GM12878 (cell line): ENCODE results near the gene VEGFB. TPM values are rescaled to one million over a fixed set of nuclear protein-coding genes. Genes with fewer than 3 reads are reported as not detected.
A peak's percentile ranks its signal among the peaks of the same experiment; 100 is the strongest.

ENCODE experiments used
- ATAC-seq: fragments of 200-7000 bp; cut with Tn5 transposase; 3 replicates; pipeline ENCODE4 v1.9.1; 2020; ENCODE audit warnings: mild to moderate bottlenecking, moderate library complexity
- BruUV-seq: library from RNA; stranded (reverse); fragments of 400-500 nt; replicated peaks from 2 replicates; lab custom pipeline; 2021; lab: Mats Ljungman, UMichigan
- CTCF ChIA-PET: fragments of 300-600 bp; sonication (Branson Sonifier 250); formaldehyde crosslinking; extraction: SDS; loops from one replicate; lab custom pipeline; 2021; ENCODE audit warnings: inconsistent platforms; lab: Yijun Ruan, JAX
- POLR2A ChIA-PET: fragments of 350-600 bp; formaldehyde crosslinking; extraction: SDS; loops from one replicate; lab custom pipeline; 2021; ENCODE audit warnings: inconsistent platforms; lab: Charles Lee
- RAD21 ChIA-PET: fragments of 300-600 bp; sonication (Branson Sonifier 250); formaldehyde crosslinking; loops from one replicate; lab custom pipeline; 2023; ENCODE audit warnings: antibody characterized with exemption; ENCODE audit not compliant: unreplicated experiment; lab: Charles Lee
- SMC1A ChIA-PET: fragments of 300-600 bp; sonication (Branson Sonifier 250); formaldehyde crosslinking; loops from one replicate; lab custom pipeline; 2023; ENCODE audit not compliant: unreplicated experiment, uncharacterized antibody; lab: Charles Lee
- DNase-seq: peaks from one replicate; pipeline ENCODE4 v3.0.0-alpha.2; 2011; ENCODE audit warnings: low read depth, low spot score
- FAIRE-seq: peaks from 3 replicates; lab custom pipeline; 2011; peaks lifted over from hg19 to GRCh38; lab: Jason Lieb, UNC
- H2AFZ ChIP-seq: 2 replicates; pipeline ENCODE4 v1.6.0; 2011; ENCODE audit warnings: low read depth, low read length, control low read depth; ENCODE audit not compliant: control insufficient read depth
- H3K27ac ChIP-seq: 2 replicates; pipeline ENCODE4 v1.5.1; 2011; ENCODE audit warnings: control low read depth; ENCODE audit not compliant: control insufficient read depth, insufficient read depth
- H3K27me3 ChIP-seq, 2 experiments: replicated peaks in 1 of 2; 2 replicates each; pipeline versions ENCODE4 v1.6.0 to v1.6.1; 2011; ENCODE audit warnings: low read length in 1 of 2; ENCODE audit not compliant: control insufficient read depth in 2 of 2, insufficient read depth in 2 of 2
- H3K36me3 ChIP-seq, 2 experiments: 2 replicates each; pipeline ENCODE4 v1.5.1; 2011; ENCODE audit warnings: low read length in 1 of 2; ENCODE audit not compliant: control insufficient read depth in 2 of 2, insufficient read depth in 2 of 2
- H3K4me1 ChIP-seq: 2 replicates; pipeline ENCODE4 v1.6.1; 2011; ENCODE audit warnings: mild to moderate bottlenecking, low read length, moderate library complexity, mixed read lengths; ENCODE audit not compliant: control insufficient read depth, insufficient read depth
- H3K4me2 ChIP-seq: 2 replicates; pipeline ENCODE4 v1.6.0; 2011; ENCODE audit warnings: control low read depth; ENCODE audit not compliant: control insufficient read depth, insufficient read depth
- H3K4me3 ChIP-seq: fragments of 200-600 bp; sonication (generic); 2 replicates; pipeline ENCODE4 v1.5.1; 2016
- H3K79me2 ChIP-seq: 2 replicates; pipeline ENCODE4 v1.6.0; 2011; ENCODE audit warnings: low read length; ENCODE audit not compliant: control insufficient read depth, insufficient read depth
- H3K9ac ChIP-seq: 2 replicates; pipeline ENCODE4 v1.8.0; 2011; ENCODE audit warnings: low read length, control low read depth, mixed read lengths; ENCODE audit not compliant: control insufficient read depth, insufficient read depth
- H3K9me3 ChIP-seq: replicated peaks from 3 replicates; pipeline ENCODE4 v1.5.1; 2011; ENCODE audit warnings: mild to moderate bottlenecking, low read length; ENCODE audit not compliant: control insufficient read depth, insufficient read depth
- H4K20me1 ChIP-seq: 2 replicates; pipeline ENCODE4 v1.6.0; 2011; ENCODE audit not compliant: control insufficient read depth, insufficient read depth
- JUNB ChIP-seq: IDR thresholded peaks from 2 replicates; pipeline ENCODE4 v1.6.1; 2016; ENCODE audit warnings: antibody characterized with exemption, mild to moderate bottlenecking
- MTA3 ChIP-seq: IDR thresholded peaks from 2 replicates; pipeline ENCODE4 v1.6.1; 2012; ENCODE audit warnings: low read length, inconsistent platforms, borderline replicate concordance
- PML ChIP-seq: IDR thresholded peaks from 2 replicates; pipeline ENCODE4 v1.6.1; 2012; ENCODE audit warnings: low read length, inconsistent platforms
- POLR2A ChIP-seq: IDR thresholded peaks from 2 replicates; pipeline ENCODE4 v1.6.1; 2011; ENCODE audit warnings: low read depth, mild to moderate bottlenecking, low read length
- POLR2AphosphoS2 ChIP-seq: IDR thresholded peaks from 2 replicates; pipeline ENCODE4 v1.6.1; 2011; ENCODE audit warnings: low read depth, mild to moderate bottlenecking, low read length, improper control_type of control experiment, moderate library complexity
- POLR2AphosphoS5 ChIP-seq: IDR thresholded peaks from 2 replicates; pipeline ENCODE4 v1.6.1; 2011; ENCODE audit warnings: mild to moderate bottlenecking, low read length, inconsistent platforms
- WGBS: methylation state at CpG from one replicate; pipeline ENCODE4 v1.1.6; 2016; ENCODE audit warnings: low lambda C conversion rate; ENCODE audit not compliant: insufficient replicate concordance, insufficient coverage; ENCODE audit errors: missing lambda C conversion rate; 5-methylcytosine and 5-hydroxymethylcytosine counted together
- in situ Hi-C: fragments of 300-500 bp; cut with MboI; formaldehyde crosslinking; loops from 9 replicates; pipeline ENCODE4 v1.14.3; 2018; ENCODE audit warnings: mixed read lengths
- intact Hi-C: fragments of 100-400 bp; cut with micrococcal nuclease; formaldehyde crosslinking; loops from one replicate; pipeline ENCODE4 v1.14.2; 2022; ENCODE audit not compliant: unreplicated experiment
- polyA plus RNA-seq, 11 experiments: library from polyadenylated mRNA; depleted of rRNA in 4 of 11; unstranded in 6 of 11; stranded (reverse) in 5 of 11; fragments of >200 nt; fragmentation: Nextera tagmentation in 4 of 11; fragmentation: Illumina TruSeq in 1 of 11; extraction: Ambion mirVana in 4 of 11; extraction: Trizol in 1 of 11; gene quantifications; 1 replicate in 1 of 11; 2 replicates in 10 of 11; pipeline versions ENCODE4 v1.2.1 to v1.2.3, GENCODE V29; 2011 to 2016; ENCODE audit warnings: inconsistent platforms in 2 of 11, missing spikeins in 2 of 11, low read depth in 1 of 11
- total RNA-seq, 4 experiments: library from RNA; depleted of rRNA in 3 of 4; stranded (reverse); fragments of >200 nt in 3 of 4; fragmentation: Illumina TruSeq in 1 of 4; extraction: Trizol in 1 of 4; gene quantifications; 2 replicates each; pipeline versions ENCODE4 v1.2.1 to v1.2.3, GENCODE V29; 2013 to 2021

The VEGFB gene
- total and polyA plus RNA-seq, 10 of the 15 experiments (the other 5 are each of a cell fraction or from before 2014, with no cell fraction given) = 7.0 to 75.8 (median 20.3) TPM

DNA sequence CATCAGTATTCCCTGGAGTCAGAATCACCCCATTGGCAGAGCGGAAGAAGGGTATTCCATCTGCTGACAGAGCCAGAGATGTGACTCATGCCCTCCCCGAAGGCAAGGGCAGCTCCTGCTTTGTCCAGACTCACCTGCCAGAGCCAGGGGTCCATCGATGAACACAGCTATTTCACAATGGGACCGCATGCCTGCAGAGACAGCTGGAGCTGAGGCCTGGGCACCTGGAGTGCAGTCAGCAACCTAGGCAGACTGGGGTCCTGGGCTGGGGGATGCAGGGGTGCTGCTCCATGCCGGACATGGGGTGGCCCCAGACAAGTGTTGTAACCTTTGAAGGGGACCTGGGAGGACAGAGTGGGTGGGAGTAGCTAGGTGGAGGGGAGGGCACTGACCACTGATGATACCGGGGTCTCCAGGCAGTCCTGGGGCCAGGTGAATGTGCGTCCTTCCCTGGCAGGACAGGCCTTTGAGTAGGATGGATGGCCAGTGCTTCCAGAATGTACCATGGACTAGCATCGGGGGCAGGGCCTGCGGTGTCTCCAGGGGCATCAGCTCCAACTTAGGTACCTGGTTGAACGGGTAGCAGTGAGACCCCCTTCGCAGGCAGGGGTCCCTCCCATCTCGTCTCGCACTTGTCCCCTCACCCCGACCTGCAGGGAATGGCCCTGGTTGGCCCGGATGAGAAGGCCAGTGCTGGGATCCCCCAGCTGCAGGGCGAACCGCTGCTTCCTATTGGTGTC, 10.1 kb upstream of the VEGFB start:
- TF ChIP-seq POLR2AphosphoS2 (peak; percentile 57; the same call in 1 of the 2 replicates), POLR2A (peak; percentile 75), JUNB (no peak), PML (peak; percentile 20; the same call in 1 of the 2 replicates), MTA3 (peak; percentile 72; the same call in 1 of the 2 replicates), POLR2AphosphoS5 (peak; percentile 70; the same call in 1 of the 2 replicates)
- H4K20me1 ChIP-seq = no peaks in the 10 kb centered on the region
- H3K4me1 ChIP-seq = peaks cover 12% of the 10 kb centered on the region

More for the DNA sequence above, 10.1 kb upstream of the VEGFB start:
- Histone ChIP-seq H3K9me3 (no peaks in the 10 kb centered on the region), H3K27ac (no peak overlapping the region), H3K9ac (no peak overlapping the region), H3K27me3 (no peaks in the 10 kb centered on the region), H3K79me2 (peaks cover 32% of the 10 kb centered on the region), H3K4me2 (peak overlapping the region; percentile 91), H3K36me3 (peaks cover 14 to 22% of the 10 kb centered on the region in 2 experiments), H3K4me3 (0 out of 2 replicates have a peak overlapping the region, but pooled peaks have one; percentile 90), H2AFZ (no peak overlapping the region)
- no peak for ATAC-seq
- ChIA-PET CTCF (interaction anchor here (0.6 to 5.0 kb wide), 4 partner anchors 18 to 1800 kb away, joined by 3 to 59 read pairs (median 8); partner anchors contain the start of genes FERMT3 and STIP1), RAD21 (interaction anchor here (1.4 to 1.6 kb wide), 2 partner anchors 17 to 19 kb away, joined by 5 to 6 read pairs; no protein-coding TSS in a partner anchor), POLR2A (interaction anchor here (0.5 to 9.7 kb wide), 7 partner anchors 9 to 80 kb away, joined by 3 to 85 read pairs (median 5); partner anchors contain the start of genes ESRRA, FERMT3, FKBP2 and PPP1R14B), SMC1A (interaction anchor here (1.7 to 5.4 kb wide), 2 partner anchors 10 to 18 kb away, joined by 5 to 56 read pairs; partner anchors contain the start of gene FERMT3)
- in situ Hi-C loops = no loop called here
- 78% methylated on average over 16 of the region's 17 CpGs for WGBS
- no peak for DNase-seq
- FAIRE-seq = no peak
- BruUV-seq = no TSS peak
- intact Hi-C loops = no loop called here
